ES-I3 (cell line): ENCODE results near the gene ARHGEF28.

Experiments
- H3K36me3 ChIP-seq: 2 replicates; pipeline ENCODE4 v1.6.1; 2013; ENCODE audit warnings: mild to moderate bottlenecking, low read length, control low read depth, moderate library complexity; ENCODE audit not compliant: insufficient read depth
- H3K4me1 ChIP-seq: 2 replicates; pipeline ENCODE4 v1.6.1; 2013; ENCODE audit warnings: mild to moderate bottlenecking, control low read depth, low read length; ENCODE audit not compliant: insufficient read depth
- H3K9ac ChIP-seq: 2 replicates; pipeline ENCODE4 v1.6.1; 2013; ENCODE audit warnings: low read depth, mild to moderate bottlenecking, low read length, moderate library complexity
- H3K9me3 ChIP-seq: 2 replicates; pipeline ENCODE4 v1.6.1; 2013; ENCODE audit warnings: mild to moderate bottlenecking, low read length, moderate library complexity; ENCODE audit not compliant: control insufficient read depth, insufficient read depth

ARHGEF28 gene

DNA sequence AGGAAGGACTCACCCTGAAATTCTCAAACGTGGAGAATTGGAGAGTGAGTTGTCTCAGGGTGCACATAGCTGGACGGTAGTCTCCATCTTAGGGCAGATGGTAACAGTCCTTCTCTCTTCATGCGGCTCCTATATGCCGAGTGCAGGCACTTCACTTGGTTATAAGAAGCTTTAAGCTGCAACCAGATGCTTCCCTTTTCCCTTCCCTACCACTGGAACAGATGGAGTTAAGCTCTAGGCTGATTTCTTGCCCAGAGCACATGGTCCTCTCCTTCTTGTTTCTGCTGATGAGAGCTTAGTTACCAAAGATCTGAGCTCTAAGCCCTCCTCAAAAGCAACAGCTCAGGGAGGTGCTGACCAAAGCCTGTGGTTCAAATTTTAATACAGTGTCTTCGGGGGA, 355.7 kb downstream of the ARHGEF28 start:
- H3K36me3 ChIP-seq: no peaks in the 10 kb centered on the region
- H3K9ac ChIP-seq: no peak overlapping the region
- no peaks in the 10 kb centered on the region for H3K4me1 ChIP-seq
- H3K9me3 ChIP-seq: no peaks in the 10 kb centered on the region

DNA sequence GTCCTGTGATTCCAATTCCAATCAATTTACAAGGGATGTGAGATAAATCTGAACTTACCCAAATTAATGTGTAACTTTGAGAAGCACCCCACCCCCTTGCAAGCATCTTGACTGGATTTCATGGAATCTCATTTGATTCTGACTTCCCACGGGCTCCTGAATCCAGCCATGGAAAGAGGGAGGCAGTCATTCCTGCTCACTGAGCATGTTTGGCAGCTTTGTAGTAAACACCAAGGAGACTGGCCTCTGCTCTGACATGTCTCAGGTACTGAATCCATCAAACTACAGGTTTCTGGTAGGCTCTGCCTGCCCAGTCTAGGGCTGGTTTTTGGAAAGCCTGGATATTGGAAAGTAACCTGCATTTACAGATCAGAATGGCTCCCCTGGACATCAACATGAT, 357.6 kb downstream of the ARHGEF28 start:
- H3K4me1 ChIP-seq: no peaks in the 10 kb centered on the region
- H3K36me3 ChIP-seq: no peaks in the 10 kb centered on the region
- no peaks in the 10 kb centered on the region for H3K9me3 ChIP-seq
- no peak overlapping the region for H3K9ac ChIP-seq

GRCh38 chr5:73985145-73985544, 359.1 kb downstream of the ARHGEF28 start:
- Histone ChIP-seq H3K4me1 (no peaks in the 10 kb centered on the region), H3K9me3 (no peaks in the 10 kb centered on the region), H3K36me3 (no peaks in the 10 kb centered on the region), H3K9ac (no peak overlapping the region)

- H3K9ac ChIP-seq: no peak overlapping the region
- no peaks in the 10 kb centered on the region for H3K9me3 ChIP-seq
- no peaks in the 10 kb centered on the region for H3K4me1 ChIP-seq
- no peaks in the 10 kb centered on the region for H3K36me3 ChIP-seq
Observed at GRCh38 chr5:73986729-73987128, 360.7 kb downstream of the ARHGEF28 start.

- Histone ChIP-seq H3K36me3 (no peaks in the 10 kb centered on the region), H3K9ac (no peak overlapping the region)
Observed at GRCh38 chr5:73987915-73988314, 361.9 kb downstream of the ARHGEF28 start.

GRCh38 chr5:73989956-73990355, 364.0 kb downstream of the ARHGEF28 start:
- H3K9me3 ChIP-seq: no peaks in the 10 kb centered on the region
- 0 out of 2 replicates have a peak, but pooled peaks cover 3% of the 10 kb centered on the region for H3K4me1 ChIP-seq
- no peaks in the 10 kb centered on the region for H3K36me3 ChIP-seq
- no peak overlapping the region for H3K9ac ChIP-seq

More at GRCh38 chr5:73987915-73988314, 361.9 kb downstream of the ARHGEF28 start:
- Histone ChIP-seq H3K9me3 (no peaks in the 10 kb centered on the region), H3K4me1 (no peaks in the 10 kb centered on the region)
